ENCODE measurements around the gene CNTN4.

Gene CNTN4

GRCh38 chr3:2735392-2735894, 636.8 kb downstream of the CNTN4 start:
- DNase-seq (ENCODE audit: low read depth in 1 of 2, low spot score in 1 of 2) = no peak
- H3K4me3 ChIP-seq (replicated peaks; ENCODE audit: insufficient read depth, low read length) = no peak overlapping the region
- no peaks in the 10 kb centered on the region for H3K27me3 ChIP-seq (ENCODE audit: insufficient read depth, poor library complexity, severe bottlenecking)
- no peak overlapping the region for H3K27ac ChIP-seq (replicated peaks)
- TF ChIP-seq REST (IDR thresholded peaks at IDR 0.05; ENCODE audit: insufficient replicate concordance, low read depth) = no peak
- TF ChIP-seq POLR2AphosphoS5 (IDR thresholded peaks at IDR 0.05; ENCODE audit: low read depth) = no peak
- no peak for TF ChIP-seq CTCF (IDR thresholded peaks at IDR 0.05; ENCODE audit: insufficient read depth, low read length)
- no peak for TF ChIP-seq SPI1 (IDR thresholded peaks at IDR 0.05; ENCODE audit: borderline replicate concordance, low read depth)
- no peak for TF ChIP-seq GABPA (IDR thresholded peaks at IDR 0.05; ENCODE audit: low read depth)

- DNase-seq (ENCODE audit: low read depth in 1 of 2, low spot score in 1 of 2) = no peak
- H3K27ac ChIP-seq (replicated peaks) = no peak overlapping the region
- TF ChIP-seq CTCF (IDR thresholded peaks at IDR 0.05; ENCODE audit: insufficient read depth, low read length) (no peak), GABPA (IDR thresholded peaks at IDR 0.05; ENCODE audit: low read depth) (no peak), POLR2AphosphoS5 (IDR thresholded peaks at IDR 0.05; ENCODE audit: low read depth) (no peak), REST (IDR thresholded peaks at IDR 0.05; ENCODE audit: insufficient replicate concordance, low read depth) (no peak), SPI1 (IDR thresholded peaks at IDR 0.05; ENCODE audit: borderline replicate concordance, low read depth) (no peak)
- no peaks in the 10 kb centered on the region for H3K27me3 ChIP-seq (ENCODE audit: insufficient read depth, poor library complexity, severe bottlenecking)
- H3K4me3 ChIP-seq (replicated peaks; ENCODE audit: insufficient read depth, low read length) = no peak overlapping the region
These were observed 642.9 kb downstream of the CNTN4 start for GRCh38 chr3:2741516-2741915.

GRCh38 chr3:2765002-2765579, 666.4 kb downstream of the CNTN4 start:
- H3K4me3 ChIP-seq (replicated peaks; ENCODE audit: insufficient read depth, low read length) = no peak overlapping the region
- DNase-seq (ENCODE audit: low read depth in 1 of 2, low spot score in 1 of 2) = no peak
- TF ChIP-seq CTCF (IDR thresholded peaks at IDR 0.05; ENCODE audit: insufficient read depth, low read length) = no peak
- TF ChIP-seq REST (IDR thresholded peaks at IDR 0.05; ENCODE audit: insufficient replicate concordance, low read depth) = no peak
- no peak for TF ChIP-seq SPI1 (IDR thresholded peaks at IDR 0.05; ENCODE audit: borderline replicate concordance, low read depth)
- no peak for TF ChIP-seq GABPA (IDR thresholded peaks at IDR 0.05; ENCODE audit: low read depth)
- no peak for TF ChIP-seq POLR2AphosphoS5 (IDR thresholded peaks at IDR 0.05; ENCODE audit: low read depth)
- no peak overlapping the region for H3K27ac ChIP-seq (replicated peaks)
- no peaks in the 10 kb centered on the region for H3K27me3 ChIP-seq (ENCODE audit: insufficient read depth, poor library complexity, severe bottlenecking)
